Fibroblast of peridontal ligament (primary cell): Measurements from ENCODE around the gene MRPS27.
"Not testable (repeated sequence)": the region's sequence is repeated elsewhere in the genome, so short reads cannot be mapped to it uniquely, and the experiment has no call there.

Source experiments
- DNase-seq: peaks from one replicate; pipeline ENCODE4 v3.0.0-alpha.2; 2010; ENCODE audit errors: extremely low read depth

Gene MRPS27

DNA sequence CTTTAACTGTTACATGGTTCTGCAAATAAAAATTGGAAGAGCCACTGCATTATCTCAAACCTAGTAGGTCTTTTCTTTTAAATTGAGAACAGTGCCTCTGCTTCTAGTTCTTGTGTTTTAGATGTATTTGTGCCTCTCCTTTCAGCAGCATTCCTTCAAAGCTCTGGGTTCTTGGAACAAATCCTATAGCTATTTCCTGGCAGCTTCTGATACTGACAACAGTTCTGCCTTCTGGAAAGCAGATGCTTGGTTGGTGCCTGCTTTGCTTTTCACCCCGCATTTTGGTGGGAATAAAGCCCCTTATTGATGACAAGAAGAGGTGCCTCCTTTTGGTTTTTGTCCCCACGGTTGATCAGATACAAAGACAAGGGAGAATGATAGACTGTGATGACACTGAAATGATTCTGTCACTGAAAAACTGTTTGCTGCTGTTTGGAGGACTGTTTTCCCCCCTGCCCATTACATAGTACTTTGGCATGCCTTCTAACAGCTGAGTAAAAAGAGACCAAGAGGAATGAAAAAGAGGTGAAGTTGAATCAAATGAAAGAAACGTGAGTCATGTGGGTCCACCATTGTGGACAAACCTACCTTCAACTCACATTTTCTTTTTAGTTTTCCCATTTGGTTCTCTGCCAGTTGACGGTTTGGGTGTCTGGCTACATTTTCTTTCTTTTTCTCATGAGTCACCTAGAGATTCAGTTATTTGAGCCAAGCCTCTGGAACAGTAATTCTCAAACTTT is 5.7 kb upstream of the MRPS27 start:
- peak; percentile 65 for DNase-seq

DNA sequence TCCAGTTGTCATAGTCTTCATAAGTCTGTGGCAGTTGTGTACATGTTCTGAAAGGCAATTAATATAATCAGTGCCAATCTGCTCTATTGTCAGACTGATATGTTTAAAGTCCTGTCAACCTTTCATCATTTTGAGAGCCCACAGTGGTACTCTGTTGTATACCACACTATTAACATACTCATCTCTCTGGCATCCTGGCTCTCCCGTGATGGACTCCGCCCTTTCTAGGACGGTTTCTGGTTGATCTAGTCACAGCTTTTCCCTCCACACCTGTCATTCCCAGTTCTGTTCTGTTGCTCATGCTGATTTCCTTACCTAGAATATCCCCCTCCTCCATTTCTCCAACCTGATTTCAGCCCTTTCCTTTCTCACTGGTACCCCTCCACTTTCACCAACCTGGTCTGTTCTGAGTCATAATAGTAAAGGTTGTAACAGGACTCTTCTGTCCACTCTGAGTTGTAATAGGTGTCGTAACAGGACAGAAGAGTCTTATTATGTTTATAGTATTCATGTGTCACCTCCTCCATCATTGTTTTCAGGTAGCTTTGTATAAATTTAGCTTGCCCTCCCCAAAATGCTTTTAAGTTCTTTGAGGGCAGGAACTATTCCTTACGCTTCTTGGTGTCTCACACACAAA is 4.3 kb upstream of the MRPS27 start:
- DNase-seq = no peak

DNA sequence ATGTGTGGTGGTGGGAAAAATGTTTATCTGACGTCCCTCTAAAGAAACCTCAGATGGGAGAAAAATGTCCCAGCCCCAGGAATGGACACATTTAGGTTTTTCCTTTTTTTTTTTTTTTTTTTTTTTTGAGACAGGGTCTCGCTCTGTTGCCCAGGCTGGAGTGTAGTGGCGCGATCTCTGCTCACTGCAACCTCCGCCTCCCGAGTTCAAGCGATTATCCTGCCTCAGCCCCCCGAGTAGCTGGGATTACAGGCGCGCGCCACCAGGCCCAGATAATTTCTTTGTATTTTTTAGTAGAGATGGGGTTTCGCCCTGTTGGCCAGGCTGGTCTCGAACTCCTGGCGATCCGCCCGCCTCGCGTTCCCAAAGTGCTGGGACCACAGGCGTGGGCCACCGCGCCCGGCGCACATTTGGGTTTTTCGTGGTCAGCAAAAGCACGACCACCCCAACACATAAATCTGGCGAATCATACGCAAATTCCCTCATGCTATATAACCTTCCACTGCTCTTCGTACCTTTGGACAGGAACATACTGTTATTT is 535 bp downstream of the MRPS27 start:
- DNase-seq = not testable (repeated sequence)

DNA sequence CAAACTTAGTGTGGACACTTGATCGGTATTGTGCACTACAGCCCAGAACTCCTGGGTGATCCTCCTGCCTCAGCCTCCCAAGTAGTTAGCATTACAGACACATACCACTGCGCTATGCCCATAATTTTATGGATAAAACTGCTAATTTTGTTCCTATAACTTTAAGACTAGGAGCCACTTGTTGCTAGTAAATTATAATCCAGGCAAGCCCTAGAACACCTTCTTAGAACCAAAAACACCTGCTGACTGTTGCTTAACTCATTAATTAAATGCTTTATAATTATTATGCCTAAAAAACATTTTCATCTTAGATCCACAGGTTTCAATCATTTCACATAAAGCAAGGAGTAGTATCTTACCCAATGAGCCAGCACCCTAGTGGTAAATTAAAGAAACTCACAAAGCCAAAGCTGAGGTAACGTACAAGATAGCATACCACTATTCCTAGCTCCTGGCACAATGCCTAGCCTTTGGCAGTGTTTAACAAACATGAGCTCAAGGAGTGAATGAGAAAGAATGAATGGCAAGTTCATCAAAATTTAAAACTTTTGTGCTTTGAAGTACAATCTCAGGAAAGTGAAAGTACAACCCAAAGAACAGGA is 5.4 kb downstream of the MRPS27 start:
- DNase-seq = peak; percentile 70

DNA sequence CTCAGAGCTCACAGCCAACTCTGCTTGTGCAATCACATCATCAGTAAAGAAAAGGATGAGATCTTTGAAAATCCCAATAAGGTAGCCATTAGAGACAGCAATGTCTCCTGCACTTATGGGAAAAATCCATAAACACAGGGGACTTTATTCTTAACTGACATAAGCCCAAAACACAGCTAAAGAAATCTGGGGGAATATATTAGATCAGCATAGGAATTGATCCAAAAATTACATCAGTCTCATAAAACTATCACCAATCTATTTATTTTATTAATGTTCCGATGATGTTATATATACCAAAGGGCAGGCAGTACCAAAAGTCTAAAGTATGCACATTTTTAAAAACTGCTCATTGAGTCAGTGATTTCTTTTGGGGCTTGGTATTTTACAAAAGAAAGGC is 6.9 kb downstream of the MRPS27 start:
- no peak for DNase-seq

DNA sequence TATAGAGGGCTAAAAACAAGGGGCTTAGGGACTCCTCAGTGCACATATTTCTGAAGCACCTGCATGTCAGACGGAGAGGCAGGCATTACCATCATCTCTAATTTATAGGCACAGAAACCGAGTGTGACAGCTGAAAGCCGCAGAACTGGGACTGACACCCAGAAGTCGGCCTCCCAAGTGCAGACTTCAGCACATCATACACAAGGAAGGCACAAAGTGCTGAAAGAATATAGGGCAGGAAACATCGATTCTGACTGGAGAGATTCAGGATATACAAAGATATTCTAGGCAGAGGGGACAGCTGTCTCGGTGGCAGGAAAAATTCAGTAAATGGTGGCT is 11.2 kb downstream of the MRPS27 start:
- no peak for DNase-seq

DNA sequence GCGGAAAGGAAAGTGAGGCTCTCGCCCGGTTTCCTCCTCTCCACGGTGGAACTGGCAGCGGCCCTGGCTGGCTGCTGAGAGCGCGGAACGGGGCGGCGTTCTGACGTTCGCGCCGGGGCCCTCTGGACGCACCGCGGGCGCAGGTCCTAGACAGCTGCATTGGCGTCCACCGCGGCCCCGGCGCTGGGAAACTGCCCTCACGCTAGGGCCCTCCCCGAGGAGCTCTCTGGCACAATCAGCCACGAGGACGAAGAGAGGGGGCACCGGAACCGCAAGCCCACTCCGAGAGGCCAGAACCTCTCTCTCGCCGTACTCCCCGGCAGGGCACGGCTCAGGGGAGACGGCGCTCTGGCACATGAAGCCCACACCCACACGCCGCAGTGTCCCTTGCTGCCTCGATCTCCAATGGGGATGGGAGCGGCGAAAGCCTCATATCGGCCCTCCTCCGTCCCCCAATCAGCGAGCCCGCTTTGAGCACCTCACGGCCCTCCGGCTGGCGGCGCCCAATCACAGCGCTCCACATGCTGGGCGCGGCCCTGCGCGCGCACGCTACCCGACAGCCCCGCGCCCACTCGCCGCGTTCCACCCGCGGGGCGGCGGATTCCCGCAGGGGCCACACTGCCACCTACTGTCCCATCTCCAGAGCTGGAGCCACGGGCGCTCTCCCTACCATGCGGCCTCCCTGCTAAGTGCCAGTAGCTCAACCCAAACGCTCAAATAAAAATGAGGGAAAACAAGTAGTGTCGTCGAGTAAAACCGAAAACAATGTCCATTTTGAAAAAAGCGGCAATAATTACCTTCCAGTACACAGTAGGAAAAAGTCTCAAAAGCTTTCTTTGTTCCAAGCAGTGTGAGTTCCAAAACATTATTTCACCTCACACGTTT is 11.8 kb downstream of the MRPS27 start:
- peak; percentile 96 for DNase-seq

DNA sequence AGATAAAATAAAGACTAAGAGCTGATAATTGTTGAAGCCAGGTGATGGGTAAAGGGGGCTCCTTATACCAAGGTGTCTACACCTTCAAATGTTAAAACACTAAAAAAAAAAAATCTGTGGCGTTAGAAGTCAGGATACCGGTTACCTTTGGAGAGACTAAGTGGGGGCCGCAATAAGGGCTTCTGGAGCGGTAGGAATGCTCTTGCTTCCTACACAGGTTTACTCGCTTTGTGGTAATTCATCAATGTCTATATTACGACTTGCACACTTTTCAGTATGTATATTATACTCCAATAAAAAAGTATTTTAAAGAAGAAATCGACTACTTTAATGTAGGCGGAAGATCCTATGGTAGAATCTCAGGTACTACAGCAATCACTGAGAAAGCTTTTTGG is 12.5 kb downstream of the MRPS27 start:
- no peak for DNase-seq

DNA sequence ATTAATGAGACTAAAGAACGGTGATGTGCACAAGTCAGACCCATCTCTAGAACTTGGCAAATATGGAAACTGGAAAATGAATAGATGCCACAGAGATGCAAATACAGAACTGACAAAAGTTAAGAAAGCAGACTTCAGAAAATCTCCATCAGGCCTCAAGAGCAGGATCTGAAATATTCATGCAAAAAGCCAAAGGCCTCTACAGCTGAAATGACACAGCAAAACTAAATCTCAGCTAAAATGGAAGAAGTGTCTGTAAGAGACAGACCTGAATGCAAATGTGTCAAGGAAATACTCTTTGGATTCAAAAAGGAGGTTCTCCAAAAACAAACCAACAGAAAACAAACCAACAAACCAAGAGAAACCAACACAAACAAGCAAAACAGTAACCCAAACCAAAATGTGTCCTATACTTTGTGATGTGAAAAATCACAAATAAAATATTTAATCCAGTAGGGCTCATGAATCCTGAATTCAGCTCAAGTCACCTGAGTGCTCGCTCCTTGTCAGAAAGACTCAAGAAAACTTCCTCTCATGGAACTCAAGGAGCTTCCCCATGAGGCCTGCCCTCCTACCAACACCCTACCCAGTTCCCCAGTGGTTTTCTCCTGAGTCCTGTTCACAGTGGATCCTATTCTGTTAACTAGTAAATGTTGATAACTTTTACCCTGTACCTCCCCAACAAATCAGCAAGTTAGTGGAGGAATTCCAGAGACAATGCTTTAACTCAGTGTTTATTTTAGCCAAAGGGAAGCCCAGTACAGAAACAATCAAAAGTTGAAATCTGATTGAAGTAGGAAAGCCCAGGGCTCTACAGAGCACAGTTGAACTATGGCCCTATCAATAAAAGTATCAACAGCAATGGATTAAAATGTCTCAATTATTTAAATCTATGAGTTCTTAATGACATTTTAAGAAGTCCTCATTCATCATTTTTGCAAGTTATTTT is 14.6 kb downstream of the MRPS27 start:
- DNase-seq = no peak

DNA sequence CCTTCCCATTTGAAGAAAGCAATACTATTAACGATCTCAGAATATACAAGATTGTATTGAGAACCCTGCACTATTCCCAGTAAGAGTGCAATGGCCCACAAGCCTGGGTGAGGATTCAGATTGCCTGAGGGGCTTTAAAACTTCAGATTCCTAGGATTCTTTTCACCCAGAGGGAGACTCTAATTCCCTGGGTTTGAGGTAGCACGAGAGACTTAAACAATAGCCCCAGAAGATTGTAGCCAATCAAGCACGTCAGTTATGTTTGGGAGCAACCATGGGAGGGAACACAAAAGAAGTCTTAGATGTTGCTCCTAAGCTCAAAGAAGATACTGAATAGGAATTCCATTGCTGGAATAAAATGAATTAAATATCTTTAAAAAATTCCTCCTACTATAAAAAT is 17.9 kb downstream of the MRPS27 start:
- DNase-seq = no peak

DNA sequence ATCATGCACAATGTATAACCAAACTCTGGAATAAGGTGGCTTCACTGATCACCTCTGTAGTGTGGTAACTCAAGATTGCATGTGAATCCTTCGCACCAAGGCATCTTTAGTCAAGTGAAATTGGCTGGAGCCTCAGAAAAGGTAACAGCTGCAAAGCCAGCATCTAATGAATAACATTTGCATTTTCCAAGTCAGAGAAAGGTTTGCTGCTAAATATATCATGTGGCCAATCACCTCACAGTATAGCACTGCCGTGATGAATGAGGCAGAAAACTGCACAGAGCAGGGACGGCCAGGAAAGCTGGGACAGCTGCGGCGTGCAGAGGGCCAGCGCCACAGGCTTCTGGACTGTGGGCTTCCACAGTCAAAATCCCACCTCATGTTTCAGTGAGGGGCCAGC is 18.5 kb downstream of the MRPS27 start:
- DNase-seq = no peak

DNA sequence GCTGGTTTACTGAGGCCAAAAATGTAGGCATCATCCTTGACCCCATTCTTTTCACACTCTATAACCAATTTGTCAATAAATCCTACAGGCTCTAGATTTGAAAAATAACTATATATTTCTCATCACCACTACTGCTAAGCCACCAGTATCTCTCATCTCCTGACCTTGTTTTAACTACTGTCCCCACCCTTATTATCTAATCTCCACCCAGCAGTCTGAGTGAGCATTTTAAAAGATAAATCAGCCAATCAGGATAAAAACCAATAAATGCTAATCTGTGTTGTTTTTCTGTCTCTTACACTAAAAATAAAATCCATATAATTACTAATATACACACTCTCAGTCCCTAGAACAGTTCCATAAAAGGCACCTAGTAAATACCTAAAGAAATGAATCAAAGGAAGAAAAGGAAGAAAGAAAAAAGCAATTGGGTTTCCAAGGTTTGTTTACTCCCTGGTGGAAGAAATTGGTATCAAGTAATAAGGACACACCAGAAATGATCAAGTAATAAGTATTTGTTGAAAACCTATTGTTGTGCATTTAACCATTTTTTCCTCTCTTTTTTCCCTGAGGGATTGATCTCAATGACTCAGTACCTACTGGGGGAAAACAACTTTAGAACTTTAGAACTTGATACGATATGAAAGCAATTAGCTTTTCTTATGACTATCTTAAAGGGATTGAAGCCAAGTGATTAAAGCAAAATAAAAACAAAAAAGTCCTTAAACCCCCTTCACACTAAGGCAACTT is 19.3 kb downstream of the MRPS27 start:
- DNase-seq = peak; percentile 51

DNA sequence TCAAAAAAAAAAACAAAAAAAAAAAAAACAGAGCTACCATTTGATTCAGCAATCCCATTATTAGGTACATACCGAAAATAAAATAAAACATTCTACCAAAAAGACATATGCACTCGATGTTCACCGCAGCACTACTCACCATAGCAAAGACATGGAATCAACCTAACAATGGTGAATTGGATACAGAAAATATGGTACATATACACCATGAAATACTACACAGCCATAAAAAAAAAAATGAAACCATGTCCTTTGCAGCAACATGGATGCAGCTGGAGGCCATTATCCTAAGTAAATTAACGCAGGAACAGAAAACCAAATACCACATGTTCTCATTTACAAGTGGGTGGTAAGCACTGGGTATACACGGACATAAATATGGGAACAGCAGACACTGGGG is 21.3 kb downstream of the MRPS27 start:
- DNase-seq = no peak

DNA sequence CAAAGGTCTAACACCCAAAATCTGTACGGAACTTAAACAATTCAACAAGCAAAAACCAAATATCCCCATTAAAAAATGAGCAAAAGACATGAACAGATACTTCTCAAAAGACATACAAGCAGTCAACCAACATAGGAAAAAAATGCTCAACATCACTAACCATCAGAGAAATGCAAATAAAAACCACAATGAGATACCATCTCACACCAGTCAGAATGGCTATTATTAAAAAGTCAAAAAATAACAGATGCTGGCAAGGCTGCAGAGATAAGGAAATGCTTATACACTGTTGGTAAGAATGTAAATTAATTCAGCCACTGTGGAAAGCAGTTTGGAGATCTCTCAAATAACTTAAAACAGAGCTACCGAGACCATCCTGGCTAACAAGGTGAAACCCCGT is 21.9 kb downstream of the MRPS27 start:
- not testable (repeated sequence) for DNase-seq

DNA sequence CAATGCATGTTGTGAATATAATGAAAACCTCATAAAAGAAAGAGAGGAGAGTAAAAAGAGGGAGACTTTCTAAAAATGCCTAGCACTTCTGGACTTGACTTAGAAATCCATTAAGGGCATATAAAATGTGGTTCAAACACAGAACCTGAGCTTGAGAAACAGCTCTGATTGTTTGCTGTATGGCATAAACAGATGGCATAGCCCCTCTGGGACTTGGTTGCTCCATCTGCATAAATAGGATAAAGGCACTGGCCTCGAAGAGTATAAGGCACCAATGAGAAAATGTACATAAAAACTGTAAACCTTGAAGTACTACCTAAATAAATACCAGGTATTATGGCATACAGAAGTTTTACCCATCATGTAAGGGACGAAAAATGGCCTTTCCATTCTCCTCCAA is 23.8 kb downstream of the MRPS27 start:
- DNase-seq = no peak

DNA sequence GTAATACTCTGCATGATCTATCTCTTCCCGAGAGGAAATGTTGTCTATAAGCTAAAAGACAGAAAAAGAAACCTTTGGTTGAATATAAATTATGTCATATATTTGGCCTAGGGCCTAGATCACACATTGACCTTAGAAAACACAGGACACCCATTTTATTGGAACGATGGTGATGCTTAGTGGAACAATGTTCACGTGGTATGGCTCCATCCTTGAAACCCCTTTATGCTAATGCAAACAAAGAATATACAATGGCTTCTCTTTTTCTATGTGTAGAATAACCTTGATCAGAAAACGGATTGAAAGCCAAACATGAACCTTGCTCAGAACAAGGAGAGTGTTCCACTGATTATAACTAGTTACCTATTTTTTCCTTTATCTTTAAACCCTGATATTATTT is 24.5 kb downstream of the MRPS27 start:
- DNase-seq = no peak

DNA sequence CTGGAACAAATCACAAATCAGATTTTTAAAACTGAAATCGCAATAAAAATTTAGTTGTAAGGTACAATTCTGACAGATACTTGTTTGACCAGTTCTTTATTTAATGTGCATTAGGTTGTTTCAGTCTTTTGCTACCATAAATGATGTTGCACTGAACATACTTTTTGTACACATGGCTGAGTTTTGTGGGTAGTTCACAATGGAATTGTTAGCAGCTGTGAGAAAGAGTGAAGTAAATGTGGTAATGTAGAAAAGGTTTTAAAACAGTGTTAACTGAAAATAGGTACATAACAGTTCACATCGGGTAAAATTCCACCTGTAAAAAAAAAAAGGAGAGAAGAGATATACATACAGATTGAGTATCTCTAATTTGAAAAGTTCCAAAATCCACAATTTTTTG is 25.6 kb downstream of the MRPS27 start:
- DNase-seq = no peak

DNA sequence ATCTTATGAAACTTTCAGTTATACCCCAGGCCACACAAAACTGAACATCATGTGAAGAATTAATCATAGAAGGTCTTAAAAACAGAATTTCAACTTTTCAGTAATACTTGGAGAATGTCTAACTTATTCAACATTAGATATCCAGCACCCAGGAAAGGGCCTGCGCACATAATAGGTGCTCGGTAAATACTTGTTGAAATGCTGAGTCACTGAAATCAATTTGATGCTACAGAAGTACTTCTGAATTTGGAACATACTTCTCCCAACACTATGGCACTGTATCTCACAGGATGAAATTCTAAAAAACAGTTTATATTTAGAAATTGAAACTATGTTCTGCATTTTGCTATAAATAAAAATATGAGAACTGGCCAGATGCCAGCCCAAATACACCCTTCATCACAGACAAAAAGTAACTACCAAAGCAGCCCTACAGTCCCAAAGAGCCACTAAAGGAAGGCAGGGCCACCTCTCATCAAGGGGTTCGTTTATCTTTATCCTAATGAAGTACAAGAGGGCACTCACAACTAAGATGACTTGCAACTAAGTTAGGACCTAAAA is 26.5 kb downstream of the MRPS27 start:
- DNase-seq = no peak

DNA sequence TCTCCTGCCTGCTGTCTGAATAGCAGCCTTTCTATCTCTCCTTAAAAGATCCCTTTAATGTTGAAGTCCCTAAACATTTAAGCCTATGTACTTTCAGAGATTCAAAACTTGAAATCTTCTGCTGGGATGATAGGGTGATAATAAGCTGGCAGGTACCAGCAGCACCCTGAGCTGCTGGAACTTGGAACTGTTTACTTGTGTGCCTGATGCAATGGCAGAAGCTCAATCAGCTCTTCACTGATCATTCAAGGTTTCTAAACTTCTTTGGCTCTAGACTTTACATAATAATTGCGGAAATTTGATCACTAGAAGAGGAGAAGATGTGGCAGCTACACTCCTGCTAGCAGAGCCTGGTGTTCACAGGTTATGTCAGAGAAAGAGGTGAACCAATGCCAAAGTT is 27.6 kb downstream of the MRPS27 start:
- no peak for DNase-seq

DNA sequence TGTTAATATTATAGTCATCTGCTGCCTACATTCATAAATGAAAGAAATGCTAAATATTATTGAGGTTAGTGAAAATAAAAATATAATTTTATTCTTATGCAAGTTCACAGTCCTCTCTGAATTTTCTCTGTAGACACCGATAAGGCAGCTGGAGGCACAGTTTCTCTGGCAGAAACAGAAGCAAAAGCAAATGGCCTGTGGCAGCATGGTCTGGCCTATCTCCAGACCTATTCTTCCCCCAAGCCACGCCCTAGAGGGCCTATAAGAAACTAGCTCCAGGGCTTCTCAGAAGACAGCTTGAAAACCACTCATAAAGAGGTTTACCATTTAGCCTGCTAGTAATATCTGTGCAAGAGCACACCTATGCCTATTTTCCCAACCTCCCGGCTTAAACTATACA is 28.4 kb downstream of the MRPS27 start:
- DNase-seq = no peak
